ENCODE measurements around the gene GSTCD.
A peak's percentile ranks its signal among the peaks of the same experiment; 100 is the strongest.

The GSTCD gene

GRCh38 chr4:105708181-105709080 lies at the start of gene GSTCD, which contains the start of gene INTS12 (continued):
- TF ChIP-seq TSHZ1 (tag by site-specific recombination; IDR thresholded peaks at IDR 0.05; ENCODE audit: borderline replicate concordance) (peak; percentile 85), ZNF654 (tag by site-specific recombination; IDR thresholded peaks at IDR 0.05; ENCODE audit: low read depth) (no peak), ZSCAN23 (tag by site-specific recombination; IDR thresholded peaks at IDR 0.05) (peak; percentile 83), KLF9 (tag by site-specific recombination; IDR thresholded peaks at IDR 0.05; ENCODE audit: low read depth) (peak; percentile 71; the same call in 1 of the 2 replicates), ZNF664 (tag by site-specific recombination; IDR thresholded peaks at IDR 0.05) (0 out of 2 replicates have a peak, but pooled peaks have one; percentile 53), SCRT1 (tag by site-specific recombination; IDR thresholded peaks at IDR 0.05; ENCODE audit: borderline replicate concordance) (no peak), REST (tag by site-specific recombination; IDR thresholded peaks at IDR 0.05) (peak; percentile 67; the same call in 1 of the 2 replicates), BCL11A (tag by site-specific recombination; IDR thresholded peaks at IDR 0.05; ENCODE audit: low read depth) (no peak), ZNF624 (tag by site-specific recombination; IDR thresholded peaks at IDR 0.05) (no peak), PRDM2 (tag by site-specific recombination; IDR thresholded peaks at IDR 0.05; ENCODE audit: borderline replicate concordance) (peak; percentile 77; the same call in 1 of the 2 replicates), GLIS1 (tag by site-specific recombination; IDR thresholded peaks at IDR 0.05) (peak; percentile 90), TCF7L2 (IDR thresholded peaks at IDR 0.05; ENCODE audit: borderline replicate concordance, low read depth, low read length) (no peak), ZNF23 (tag by site-specific recombination; IDR thresholded peaks at IDR 0.05; ENCODE audit: borderline replicate concordance) (0 out of 2 replicates have a peak, but pooled peaks have one; percentile 34), YY1 (tag by site-specific recombination; IDR thresholded peaks at IDR 0.05) (peak; percentile 88), SP3 (tag by site-specific recombination; IDR thresholded peaks at IDR 0.05) (peak; percentile 77), ZNF837 (tag by site-specific recombination; IDR thresholded peaks at IDR 0.05) (no peak)
